OCI-LY1 (cell line): ENCODE measurements around the gene G2E3.

ENCODE experiments used
- EZH2 ChIP-seq: fragments of 200-600 bp; sonication (generic), shearing (Covaris generic); IDR thresholded peaks from 2 replicates; pipeline ENCODE4 v1.8.0; 2017; ENCODE audit warnings: borderline replicate concordance, mixed run types, mild to moderate bottlenecking, antibody characterized with exemption, low read length, moderate library complexity, mixed read lengths
- TF ChIP-seq, protein P1 (sequence below): fragments of 200-600 bp; sonication (generic), shearing (Covaris generic); IDR thresholded peaks from 2 replicates; pipeline ENCODE4 v1.5.1; 2017; ENCODE audit warnings: mild to moderate bottlenecking, antibody characterized with exemption, low read length, moderate library complexity, mixed read lengths

DNA sequence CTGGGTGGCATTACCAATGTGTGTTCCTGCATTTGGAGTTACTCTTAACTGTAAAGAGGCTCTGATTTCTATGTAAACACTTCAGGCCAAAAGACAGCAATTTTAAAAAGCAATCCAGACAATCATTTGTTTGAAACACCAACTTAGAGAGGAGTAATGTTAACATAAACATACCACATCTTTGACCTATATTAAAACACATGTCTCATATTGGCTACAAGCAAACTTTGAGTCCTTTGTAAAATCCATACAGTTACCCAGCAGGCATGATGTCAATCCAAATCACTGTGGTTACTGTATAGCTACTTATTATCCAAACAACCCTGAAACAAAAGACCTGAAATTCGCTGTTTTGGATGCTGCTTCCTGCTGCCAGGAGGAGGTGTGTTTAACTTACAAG lies 7.5 kb upstream of the G2E3 start:
- TF ChIP-seq, protein P1, sequence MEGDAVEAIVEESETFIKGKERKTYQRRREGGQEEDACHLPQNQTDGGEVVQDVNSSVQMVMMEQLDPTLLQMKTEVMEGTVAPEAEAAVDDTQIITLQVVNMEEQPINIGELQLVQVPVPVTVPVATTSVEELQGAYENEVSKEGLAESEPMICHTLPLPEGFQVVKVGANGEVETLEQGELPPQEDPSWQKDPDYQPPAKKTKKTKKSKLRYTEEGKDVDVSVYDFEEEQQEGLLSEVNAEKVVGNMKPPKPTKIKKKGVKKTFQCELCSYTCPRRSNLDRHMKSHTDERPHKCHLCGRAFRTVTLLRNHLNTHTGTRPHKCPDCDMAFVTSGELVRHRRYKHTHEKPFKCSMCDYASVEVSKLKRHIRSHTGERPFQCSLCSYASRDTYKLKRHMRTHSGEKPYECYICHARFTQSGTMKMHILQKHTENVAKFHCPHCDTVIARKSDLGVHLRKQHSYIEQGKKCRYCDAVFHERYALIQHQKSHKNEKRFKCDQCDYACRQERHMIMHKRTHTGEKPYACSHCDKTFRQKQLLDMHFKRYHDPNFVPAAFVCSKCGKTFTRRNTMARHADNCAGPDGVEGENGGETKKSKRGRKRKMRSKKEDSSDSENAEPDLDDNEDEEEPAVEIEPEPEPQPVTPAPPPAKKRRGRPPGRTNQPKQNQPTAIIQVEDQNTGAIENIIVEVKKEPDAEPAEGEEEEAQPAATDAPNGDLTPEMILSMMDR: no peak
- TF ChIP-seq EZH2: no peak
